Activated effector memory CD4-positive, alpha-beta T cell treated with anti-CD3 and anti-CD28 coated beads, Interleukin-2, amount 50 U/mL, for 16 hours (primary cell): Measurements from ENCODE around the gene HIVEP3.

ENCODE experiments used
- DNase-seq: peaks from one replicate; pipeline ENCODE4 v3.0.0-alpha.2; 2020

HIVEP3 gene

DNA sequence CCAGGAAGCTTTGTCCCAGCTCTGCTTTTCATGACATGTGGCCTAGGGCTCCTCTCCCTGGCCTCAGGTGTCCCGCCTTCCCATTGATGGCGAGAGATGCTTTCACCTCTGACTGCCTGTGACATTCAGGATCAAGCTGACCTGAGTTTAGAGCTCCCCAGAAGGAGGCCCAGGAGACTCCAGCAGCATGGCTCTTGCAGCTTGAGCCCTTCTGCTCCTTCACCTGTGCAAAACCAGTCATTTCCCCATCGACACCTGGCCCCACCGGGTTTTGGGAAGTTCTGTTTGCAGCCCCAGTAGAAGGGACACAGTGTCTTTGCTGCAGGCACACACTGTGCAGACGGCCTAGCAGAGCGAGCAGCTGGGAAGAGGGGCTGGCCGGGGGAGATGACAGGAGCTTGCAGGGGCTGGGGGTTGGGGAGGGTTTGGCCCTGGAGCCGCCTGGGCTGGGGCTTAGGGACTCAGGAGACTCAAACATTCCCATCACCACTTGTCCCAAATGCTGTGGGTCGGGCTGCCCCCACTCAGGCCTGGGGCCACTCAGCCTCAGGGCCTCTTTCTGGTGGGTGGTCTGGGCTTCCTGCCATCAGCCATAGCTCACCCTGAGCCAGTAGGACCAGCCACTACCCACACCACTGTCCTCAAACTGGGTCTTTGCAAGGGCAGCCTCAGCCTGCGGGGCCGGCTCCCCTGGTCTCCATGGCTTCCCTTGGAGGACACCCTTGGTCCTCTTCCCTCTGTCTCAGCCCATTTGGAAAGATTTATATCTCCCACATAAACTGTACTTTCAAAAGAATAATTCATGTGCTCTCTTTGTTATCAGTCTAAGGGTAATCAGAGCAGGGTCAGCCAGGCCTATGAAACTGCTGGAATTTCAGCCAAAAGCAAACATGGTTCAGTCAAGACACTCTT lies 430.4 kb downstream of the HIVEP3 start:
- no peak for DNase-seq

DNA sequence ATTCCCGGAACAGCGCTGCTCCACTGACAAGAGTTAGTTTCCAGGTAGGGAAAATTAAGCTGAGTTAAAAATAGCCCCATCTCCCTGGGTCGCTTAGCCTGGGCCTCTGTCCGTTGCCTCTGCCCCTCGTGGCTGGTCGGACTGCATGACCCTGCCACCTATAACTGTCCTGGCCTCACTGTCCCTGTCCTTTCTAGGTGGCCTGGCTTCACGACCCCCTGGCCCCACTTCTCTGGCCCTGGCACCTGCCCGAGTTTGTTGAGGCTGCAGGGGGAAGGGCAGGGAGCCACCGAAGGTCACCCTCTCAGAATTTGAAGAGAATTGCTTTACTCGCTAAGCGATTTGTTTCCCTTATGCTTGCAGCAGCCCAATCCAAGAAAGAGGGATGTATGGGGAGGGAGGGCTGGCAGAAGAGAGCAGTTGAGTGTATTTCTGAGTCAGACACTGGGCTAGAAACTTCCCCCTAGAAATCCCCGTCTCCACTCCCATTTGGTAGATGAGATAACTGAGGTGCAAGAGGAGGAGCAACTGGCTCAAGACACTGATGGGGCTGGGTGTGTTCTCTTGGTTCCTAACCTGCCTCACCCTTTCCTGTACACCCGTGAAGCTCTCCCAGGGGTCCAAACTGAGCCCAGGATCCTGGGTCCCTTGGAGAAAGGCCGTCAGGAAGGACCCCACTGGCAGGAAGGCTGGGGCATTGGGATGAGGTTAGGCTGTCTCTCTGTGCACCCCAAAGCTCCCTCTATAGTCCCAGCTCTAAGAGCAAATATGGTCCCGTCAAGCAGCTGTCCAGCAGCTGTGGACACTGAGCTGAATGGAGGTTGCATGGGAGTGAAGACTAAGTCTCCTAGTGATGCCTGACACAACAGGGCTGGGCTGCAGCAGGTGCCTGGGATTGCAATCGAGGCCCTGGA lies 431.3 kb downstream of the HIVEP3 start:
- DNase-seq = no peak

DNA sequence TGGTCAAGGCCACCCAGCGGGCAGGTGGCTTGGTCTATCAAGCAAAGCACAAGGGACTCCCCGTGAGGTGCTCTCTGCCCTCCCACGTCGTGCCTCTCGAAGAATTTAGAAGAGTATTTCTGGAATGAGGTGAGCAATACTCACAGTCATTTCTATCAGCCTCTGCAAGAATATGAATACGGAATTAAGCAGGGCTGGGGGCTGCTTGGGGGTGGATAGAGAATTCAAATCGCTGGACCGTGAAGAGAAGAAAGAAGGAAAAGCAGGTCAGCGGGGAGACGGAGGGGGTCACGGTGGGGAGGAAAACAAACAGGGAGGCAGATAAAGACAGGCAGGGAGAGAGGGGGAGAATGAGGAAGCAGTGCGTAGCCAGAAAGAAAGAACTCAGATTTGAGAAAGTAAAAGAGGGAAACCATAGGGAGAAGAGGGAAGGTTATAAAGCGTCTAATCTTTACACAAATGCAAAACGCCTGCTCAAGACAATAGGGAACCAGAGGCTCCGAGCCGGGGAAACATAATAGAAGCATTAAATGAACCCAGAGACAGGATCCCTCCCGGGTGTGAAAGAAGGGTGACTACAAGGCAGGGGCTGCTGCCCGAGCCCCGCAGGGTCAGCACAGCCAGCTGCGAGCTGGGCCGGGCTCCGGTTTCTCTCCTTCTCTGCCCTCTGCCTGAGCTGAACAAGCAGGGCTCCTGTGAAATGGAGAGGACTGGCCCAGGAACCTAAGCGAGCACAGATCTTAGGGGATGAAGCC lies 432.2 kb downstream of the HIVEP3 start:
- no peak for DNase-seq

DNA sequence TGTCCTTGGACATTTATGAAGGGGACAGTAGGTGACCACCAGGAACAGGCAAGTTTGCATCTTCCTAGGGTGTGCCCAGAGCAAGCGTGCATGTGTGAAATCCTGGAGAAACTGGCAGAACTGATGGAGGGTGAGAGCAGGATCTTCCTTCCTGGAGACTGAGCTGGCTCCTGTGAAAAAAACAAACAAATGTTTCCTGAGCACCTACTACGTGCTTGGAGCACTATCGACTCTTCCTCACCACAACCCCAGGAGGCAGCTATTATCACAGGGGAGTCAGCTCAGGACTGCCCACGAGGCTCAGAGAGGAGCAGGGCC lies 432.7 kb downstream of the HIVEP3 start:
- DNase-seq = no peak

DNA sequence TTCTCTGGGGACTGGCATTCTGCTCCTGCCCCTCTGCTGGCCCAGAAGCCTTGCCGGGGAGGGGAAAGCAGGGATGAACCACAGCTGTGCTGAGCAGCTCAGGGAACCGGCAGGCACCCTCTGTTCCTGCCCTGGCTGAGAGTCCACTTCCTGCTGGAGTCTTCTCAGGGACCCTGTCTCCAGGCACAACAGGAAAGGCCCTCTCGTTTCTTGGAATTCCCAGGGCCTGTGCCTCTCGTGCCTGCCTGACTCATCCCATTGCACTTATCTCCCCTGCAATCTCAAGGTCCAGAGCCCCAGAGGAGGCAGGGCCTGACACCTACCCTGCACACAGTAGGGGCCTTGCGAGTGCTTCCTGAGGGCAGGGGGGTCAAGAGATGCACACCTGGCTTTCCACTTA lies 433.1 kb downstream of the HIVEP3 start:
- no peak for DNase-seq

DNA sequence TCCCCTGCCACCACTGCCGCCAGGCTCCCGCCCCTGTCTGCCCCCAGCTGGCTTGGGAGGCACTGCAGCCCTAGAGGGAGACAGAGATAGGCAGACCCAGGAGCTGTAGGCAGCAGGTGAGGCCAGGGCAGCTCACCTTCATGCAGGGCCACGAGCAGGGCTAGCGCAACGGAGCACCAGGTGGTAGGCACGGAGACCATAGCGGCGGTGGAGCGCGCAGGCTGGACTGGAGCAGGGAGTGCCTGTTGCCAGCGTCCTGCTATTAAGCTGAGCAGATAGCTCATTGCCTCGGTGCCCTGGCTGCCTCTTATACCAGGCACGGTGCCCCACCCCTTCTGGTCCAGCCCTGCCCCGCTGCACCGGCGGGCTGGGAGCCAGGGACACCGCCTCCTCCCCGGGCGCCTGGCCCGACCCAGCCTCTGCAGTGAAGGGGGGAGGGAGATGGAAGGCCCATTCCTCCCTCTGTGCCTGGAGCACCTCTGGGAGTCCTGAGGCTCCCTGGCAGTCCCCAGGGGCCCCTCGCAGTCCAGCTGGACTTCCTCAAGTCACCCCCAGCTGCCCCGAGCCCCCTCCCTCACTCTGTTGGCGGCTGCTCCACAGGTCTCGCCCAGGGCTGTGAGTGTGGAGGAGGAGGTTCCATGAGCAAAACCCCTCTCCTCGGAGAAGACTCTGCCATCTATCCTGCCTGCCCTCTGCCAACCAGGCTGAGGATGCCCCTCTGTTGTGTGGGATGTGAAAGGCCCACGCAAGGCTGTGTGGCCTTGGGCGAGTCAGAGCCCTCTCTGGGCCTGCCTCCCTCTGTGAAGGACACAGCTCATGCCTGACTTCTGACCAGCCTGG lies 434.1 kb downstream of the HIVEP3 start, which contains the start of gene EDN2:
Gene EDN2 (minus strand): TSS at position 282 of the 840 bp plus-strand sequence. CDS start 82 bp downstream, at position 200.
- DNase-seq = no peak

DNA sequence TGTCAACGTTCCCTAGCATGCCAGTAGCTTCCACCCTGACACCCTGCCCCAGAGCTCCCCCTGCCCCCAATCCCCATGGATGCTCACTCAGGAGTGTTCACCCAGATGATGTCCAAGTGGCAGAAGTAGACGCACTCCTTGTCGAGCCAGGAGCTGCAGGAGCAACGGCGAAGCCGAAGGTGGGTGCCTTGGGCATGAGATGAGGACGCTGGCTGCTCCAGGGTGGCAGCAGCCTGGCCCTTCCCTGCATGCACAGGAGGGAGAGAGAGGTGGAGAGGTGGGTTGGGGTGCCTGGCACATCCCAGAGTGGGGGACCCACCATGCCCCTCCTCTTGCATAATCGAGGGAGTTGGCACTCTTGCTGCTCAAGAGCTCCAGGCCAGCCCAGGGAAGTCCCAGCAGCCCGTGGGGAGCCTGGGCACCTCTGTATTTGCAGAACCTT lies 434.7 kb downstream of the HIVEP3 start:
- DNase-seq = no peak

DNA sequence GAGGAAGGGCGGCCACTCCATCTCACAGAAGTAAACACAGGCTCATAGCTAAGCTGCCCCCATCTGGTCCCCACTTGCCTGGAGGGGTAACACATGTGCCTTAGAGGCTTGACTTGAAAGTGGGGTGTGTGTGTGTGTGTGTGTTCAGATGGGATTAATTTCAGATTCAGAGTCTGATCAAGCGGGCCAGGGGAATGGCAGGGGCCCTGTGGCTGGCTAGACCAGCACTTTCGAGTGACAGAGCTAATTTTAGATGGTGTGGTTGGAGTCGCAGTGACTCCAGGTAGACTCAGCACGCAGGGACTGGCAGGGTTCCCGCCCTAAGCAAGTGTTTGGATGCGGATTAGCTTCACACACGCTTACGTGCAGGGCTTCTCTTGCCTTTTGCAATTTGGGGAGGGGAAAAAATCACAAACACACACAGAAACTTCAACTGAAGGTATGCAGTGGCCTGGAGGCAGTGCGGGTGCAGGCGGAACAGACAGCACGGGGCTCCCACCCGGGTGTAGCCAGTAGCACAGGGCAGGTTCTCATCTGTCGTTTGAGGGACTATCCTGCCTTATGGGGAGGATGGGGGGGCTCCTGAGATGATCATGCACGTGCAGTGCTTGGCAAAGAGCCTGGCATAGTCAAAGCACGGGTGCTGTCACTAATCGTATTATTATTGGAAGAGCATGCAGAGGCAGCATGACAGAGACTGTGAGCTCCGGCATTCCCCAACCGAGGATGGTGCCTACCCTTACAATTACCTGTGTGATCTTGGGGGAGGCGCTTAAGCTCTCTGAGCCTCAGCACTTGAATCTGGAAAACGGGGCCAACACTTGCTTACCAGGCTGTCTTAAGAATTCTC lies 435.5 kb downstream of the HIVEP3 start:
- DNase-seq = no peak

DNA sequence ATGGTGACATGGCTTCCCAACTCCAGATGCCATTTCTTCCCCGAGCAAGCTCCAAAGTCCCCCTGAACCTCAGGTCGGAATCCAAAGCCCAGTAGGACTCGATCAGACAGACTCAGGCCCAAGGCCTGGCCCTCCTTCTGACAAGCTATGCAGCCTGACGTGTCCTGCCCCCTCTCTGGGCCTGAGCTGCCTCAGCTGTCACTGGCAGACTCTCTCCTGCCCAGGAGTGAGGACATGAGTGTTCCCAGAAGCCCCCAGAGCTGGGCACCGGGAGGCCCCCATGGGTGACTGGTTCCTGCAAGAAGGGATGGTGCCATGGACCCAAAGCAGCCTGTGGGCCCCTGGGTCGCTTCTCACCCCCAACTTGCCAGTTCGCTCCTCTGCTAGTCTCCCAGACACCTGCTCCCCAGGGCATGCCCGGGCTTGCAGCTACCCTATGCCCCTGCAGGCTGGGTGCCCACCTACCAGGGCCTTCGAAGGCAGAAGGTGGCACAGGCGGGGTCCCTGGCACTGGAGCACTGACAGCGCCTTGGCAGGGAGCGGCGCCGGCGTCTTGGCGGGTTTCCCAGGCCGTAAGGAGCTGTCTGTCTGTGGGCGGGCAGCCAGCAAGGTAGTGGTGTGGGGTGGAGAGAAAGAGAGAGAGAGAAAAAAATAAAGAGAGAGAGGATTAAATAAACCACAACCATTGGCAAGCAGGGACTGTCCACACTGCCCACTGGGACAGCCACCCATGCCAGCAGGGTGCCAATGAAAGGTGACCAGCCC lies 436.5 kb downstream of the HIVEP3 start:
- DNase-seq = no peak

DNA sequence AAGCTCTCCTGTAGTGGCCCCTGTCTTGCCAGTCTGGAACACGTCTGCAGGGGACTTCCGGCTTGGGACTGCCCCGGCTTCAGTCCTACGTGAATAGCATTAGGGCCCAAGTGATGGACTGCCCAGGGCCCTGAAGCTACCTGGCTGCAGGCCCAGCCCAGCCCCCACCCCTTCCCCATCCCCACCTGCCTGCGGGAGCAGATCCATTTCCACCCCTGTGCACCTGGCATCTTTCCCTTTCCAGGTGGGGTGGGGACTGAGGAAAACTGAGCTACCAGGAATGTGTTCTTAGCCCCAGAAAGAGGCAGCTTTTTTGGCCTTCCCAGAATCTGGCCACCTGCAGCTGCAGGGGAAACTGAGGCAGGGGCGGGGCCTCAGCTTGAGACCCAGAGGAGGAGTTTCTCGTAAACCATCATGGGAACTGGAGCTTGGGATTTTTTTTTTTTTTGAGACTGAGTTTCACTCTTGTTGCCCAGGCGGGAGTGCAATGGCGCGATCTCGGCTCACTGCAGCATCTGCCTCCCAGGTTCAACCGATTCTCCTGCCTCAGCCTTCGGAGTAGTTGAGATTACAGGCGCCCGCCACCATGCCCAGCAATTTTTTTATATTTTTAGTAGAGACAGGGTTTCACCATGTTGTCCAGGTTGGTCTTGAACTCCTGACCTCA lies 437.5 kb downstream of the HIVEP3 start:
- no peak for DNase-seq

DNA sequence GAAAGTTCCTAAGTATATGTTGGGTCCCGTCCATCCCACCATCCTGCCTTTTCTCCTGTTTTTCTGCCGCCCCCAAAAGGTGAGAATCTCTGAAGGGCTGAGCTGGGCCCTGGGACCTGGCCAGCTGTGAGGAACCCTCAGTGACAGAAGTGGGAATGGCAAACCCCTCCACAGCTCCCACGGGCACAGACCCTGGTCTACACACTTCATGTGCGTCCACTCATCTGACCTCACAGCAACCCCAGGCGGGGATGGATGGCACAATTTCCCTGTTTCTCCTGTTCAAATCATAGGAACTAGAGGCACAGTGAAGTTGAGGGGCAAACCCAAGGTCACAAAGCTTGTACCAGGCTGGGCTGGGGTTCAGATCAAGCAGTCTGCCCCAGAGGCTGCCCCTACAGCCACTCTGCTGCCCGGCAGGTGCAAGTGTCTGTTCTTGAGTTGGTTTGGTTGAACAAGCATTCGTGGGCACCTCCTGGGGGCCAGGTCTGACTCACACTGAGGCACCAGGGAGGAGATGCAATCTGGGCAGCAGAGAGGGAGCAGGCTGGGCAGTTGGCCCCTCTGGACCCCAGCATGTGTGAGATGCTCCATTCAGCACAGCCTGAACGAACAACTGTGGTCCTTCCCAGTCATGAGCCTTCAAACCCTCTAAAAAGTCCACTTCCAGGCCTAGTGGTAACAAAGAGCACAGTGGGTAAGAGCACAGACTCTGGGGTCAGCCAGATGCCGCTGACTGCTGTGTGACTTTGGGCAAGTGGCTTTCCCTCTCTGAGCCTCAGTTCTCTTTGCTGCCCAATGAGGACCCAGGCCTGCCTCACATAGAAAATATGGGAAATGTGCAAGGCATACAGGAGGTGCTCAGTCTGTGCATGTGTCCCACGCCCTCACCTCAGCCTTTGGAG lies 438.3 kb downstream of the HIVEP3 start:
- no peak for DNase-seq

DNA sequence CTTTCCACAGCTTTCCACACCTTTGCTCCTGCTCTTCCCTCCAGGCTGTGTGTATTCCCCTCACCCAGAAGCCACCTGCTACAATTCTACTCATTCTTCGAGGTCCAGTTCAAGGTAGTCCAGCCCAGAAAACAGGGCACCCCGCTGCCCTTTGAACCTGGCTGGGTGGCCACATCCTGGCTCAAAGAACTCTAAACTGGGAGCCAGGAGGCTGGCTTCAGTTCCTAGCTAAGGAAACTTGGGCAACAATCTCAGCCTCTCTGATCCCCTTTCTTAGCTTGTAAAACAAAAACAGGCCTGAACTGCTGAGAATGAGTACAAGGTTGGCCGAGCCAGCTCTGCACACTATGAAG lies 438.9 kb downstream of the HIVEP3 start:
- no peak for DNase-seq

DNA sequence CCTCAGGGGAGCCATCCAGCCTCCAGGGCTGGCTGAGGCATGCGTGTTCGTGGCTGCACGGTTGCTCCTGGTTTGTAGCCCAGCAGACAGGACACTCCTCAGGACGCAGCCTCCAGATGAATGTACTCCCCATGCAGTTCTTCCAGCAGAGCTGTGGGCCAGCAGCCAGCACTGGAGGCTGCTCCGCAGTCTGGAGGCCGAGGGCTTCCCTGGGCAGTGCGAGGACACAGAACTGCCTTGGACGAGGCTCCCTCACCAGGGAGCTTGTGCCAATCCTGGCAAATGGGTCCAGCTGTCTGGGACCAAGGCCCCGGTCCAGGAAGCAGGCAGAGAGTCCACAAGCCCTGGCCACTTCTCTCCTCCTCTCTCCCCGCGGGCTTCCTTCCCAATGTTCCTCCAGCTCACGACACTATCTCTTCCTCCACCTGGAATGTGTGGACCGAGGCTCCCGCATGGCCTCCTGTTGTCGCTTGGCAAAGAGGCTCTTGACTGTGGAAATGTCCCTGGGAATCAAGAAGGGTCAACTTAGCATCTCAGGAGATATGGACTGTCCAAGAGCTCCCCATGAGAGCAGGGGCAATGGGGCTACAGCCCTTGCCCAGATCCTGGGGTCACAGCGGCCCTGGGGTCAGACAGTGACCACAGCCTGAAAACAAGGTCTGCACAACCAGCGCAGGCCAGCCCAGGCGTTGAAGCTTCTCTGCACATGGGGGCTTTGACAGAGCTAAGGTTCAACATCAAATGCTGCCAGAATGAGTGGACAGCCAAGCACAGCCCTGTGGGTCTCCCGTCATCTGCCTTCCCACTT lies 439.5 kb downstream of the HIVEP3 start:
- no peak for DNase-seq

DNA sequence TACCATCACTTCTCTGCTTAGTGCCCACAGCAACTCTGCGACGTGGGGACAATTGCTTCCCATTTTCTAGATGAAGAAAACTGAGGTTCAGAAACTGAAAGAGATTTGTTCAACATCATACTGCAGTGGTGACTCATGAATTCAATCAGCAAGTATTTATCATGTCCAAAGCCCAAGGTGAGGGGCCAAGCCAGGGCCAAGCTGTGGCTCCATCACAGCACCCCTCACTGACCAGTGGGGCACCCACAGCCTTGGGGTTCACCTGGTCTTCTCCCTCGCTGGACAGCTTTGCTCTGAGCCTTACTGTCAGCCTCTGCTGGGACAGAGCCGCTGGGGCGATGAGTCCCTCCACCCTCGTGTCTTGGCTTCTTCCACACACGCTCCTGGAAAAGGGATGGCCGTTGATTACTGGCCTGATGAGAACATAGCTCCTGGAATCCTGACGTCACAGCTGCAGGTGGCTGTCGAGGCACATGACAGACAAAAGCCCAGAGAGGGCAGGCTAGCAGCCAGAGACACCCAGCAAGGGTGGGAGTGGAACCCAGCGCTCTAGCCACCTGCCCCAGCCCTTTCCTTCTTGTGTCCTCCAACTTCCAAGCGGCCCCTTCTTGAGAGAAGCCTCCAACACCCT lies 440.5 kb downstream of the HIVEP3 start:
- DNase-seq = no peak

DNA sequence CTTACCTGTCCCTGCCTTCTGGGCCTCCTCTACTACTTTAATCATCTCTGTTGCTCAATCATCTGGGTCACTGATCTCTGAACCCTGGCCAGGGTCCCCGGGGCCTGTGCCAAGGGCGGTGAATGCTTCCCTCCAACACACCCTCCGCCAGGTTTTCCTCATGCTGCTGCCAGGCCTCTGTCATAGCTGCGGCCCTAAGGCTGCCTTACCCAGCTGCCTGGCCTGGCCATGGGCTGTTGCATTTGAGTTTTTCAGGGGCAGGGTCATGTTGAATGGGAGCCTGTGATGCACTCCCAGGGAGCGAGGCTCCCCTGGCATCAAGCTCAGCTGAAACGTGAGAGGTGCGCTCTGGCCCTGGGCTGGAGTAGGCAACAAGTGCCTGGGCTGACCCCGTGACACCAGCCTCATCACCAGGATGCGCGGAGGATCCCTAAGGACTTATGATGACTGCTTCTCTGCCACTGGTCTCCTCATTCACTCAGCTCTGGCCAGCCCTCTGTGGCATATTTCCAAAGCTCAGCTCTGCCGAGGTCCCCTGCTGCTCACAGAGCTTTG lies 441.8 kb downstream of the HIVEP3 start:
- no peak for DNase-seq

DNA sequence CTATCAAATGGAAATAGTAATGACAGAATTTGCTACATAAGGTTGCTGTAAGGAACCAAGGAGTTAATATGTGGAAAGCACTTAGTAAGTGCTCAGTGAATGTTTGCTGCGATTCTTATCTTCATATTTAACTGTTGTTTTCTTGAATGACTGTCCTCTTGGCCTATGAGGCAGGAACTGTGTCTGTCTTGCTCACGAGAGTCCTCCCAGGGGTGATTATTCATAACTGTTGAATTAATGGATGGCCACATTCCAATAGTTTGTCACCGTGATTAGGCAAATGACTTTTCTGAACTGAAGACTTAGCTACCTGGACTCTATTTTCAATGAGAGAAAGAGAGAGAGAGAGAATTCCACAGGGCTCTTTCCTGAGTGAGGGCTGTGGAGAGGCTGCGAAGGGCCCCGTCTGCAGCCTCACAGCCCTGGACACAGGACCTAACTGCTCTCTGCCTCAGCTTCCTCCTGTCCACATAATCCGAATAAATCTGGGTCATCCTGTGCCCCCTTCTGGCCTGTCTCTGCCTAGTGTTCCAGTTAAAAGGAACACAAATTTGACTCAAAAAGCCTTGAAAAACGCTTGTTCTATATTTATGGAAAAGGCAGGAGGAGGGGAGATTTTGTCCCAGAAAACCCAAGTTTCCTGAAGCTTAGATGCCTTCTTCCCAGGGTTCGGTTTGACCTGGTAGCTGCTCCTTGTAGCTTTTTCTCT lies 442.7 kb downstream of the HIVEP3 start:
- DNase-seq = no peak
